SU-DHL-6 (cell line): ENCODE results near the gene C16orf87.

ENCODE experiments used
- CTCF ChIP-seq: fragments of 200-600 bp; sonication (generic); IDR thresholded peaks from one replicate; pipeline ENCODE4 v1.5.1; 2017; ENCODE audit warnings: antibody characterized with exemption, mild to moderate bottlenecking, low read length, moderate library complexity; ENCODE audit not compliant: insufficient read depth, poor library complexity, severe bottlenecking
- EZH2phosphoT487 ChIP-seq: fragments of 200-600 bp; sonication (generic), shearing (Covaris generic); conservative IDR thresholded peaks from 2 replicates; pipeline ENCODE4 v1.6.1; 2018; ENCODE audit warnings: mild to moderate bottlenecking, antibody characterized with exemption, low read length, moderate library complexity, mixed read lengths

- TF ChIP-seq CTCF = no peak
- TF ChIP-seq EZH2phosphoT487 = no peak
Observed at GRCh38 chr16:46800494-46800893, 30.5 kb downstream of the C16orf87 start.
